GM12891 (cell line): ENCODE results near the gene ERFL.
A peak's percentile ranks its signal among the peaks of the same experiment; 100 is the strongest.

Experiments used
- DNase-seq: peaks from one replicate; pipeline ENCODE4 v3.0.0; 2011; ENCODE audit warnings: low spot score; ENCODE audit not compliant: insufficient read length
- FAIRE-seq: peaks from 2 replicates; lab custom pipeline; 2011; peaks lifted over from hg19 to GRCh38; lab: Jason Lieb, UNC
- PAX5 ChIP-seq: IDR thresholded peaks from 2 replicates; pipeline ENCODE4 v1.6.1; 2011; ENCODE audit warnings: low read length, moderate library complexity, mild to moderate bottlenecking; ENCODE audit not compliant: insufficient read depth, severe bottlenecking
- POLR2A ChIP-seq: IDR thresholded peaks from 2 replicates; pipeline ENCODE4 v1.6.1; 2011; ENCODE audit warnings: low read depth, low read length, control low read depth
- POLR2AphosphoS5 ChIP-seq: IDR thresholded peaks from 2 replicates; pipeline ENCODE4 v1.6.1; 2011; ENCODE audit warnings: low read depth, low read length, control low read depth
- POU2F2 ChIP-seq: IDR thresholded peaks from 2 replicates; pipeline ENCODE4 v1.6.1; 2011; ENCODE audit warnings: low read depth, mild to moderate bottlenecking, control low read depth, low read length, moderate library complexity
- SPI1 ChIP-seq: IDR thresholded peaks from 2 replicates; pipeline ENCODE4 v1.6.1; 2011; ENCODE audit warnings: low read depth, low read length, control low read depth
- TAF1 ChIP-seq: IDR thresholded peaks from 2 replicates; pipeline ENCODE4 v1.6.1; 2011; ENCODE audit warnings: low read depth, low read length, control low read depth

Gene ERFL

DNA sequence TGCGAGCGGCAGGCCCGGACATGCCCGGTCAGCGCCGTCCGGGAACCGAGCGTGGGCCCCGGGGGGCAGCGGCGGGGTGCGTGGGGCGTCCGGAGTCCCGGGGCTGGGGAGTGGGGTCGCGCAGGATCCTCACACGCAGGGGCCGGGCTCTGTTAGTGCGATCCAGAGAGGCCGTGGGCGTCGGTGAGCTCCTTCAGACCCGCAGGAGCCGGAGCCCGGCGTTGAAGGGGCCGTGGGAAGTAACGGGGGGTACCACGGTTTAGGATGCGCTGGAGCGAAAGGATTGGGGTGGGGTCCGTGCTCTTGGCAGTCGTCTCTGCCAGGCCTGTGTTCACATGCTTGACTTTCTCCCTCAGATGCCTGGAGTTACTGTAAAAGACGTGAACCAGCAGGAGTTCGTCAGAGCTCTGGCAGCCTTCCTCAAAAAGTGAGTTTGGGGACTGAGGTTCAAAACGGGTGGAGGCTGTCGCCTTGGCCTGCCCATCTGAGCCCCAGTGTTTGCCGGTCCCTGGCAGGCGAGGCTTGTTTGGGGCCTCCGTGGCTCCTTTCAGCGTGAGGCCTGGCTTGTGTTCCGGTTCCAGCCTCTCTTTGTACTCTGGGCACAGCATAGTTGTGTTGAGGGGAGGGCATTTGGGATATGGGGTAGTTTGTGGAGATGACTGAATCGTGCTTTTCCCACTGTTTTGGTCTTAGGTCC is 67.7 kb downstream of the ERFL start:
- DNase-seq (no peak), FAIRE-seq (peak; percentile 47)
- TF ChIP-seq TAF1 (no peak; the same call in 1 of the 2 replicates), POLR2AphosphoS5 (peak; percentile 29), POU2F2 (no peak)

DNA sequence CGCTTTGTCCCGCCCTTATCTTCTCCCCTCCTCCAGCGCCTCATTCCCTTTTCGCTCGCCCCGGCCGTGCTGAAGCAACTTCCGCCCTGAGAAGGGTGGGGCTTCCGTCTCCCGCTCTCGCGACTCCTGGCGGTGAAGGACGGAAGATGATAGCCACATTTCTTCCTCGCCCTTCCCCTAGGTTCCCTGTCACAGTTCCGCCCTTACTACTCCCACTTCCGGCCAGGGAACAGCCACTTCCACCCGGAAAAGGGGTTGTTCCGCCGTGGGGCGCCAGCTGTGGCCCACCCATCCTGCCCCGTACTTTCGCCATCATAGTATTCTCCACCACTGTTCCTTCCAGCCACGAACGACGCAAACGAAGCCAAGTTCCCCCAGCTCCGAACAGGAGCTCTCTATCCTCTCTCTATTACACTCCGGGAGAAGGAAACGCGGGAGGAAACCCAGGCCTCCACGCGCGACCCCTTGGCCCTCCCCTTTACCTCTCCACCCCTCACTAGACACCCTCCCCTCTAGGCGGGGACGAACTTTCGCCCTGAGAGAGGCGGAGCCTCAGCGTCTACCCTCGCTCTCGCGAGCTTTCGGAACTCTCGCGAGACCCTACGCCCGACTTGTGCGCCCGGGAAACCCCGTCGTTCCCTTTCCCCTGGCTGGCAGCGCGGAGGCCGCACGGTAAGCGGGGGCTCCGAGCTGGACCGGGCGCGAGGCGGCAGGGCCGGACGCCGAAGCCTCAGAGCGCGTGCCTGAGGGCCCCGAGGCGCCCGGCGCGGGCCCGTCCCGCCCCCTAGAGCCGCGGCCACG is 68.4 kb downstream of the ERFL start, which contains the start of gene RPS19:
TSS of gene RPS19 (plus strand) at position 638 of the 801 bp plus-strand sequence. CDS start 520 bp downstream, outside the sequence.
- peak; percentile 99 for FAIRE-seq

DNA sequence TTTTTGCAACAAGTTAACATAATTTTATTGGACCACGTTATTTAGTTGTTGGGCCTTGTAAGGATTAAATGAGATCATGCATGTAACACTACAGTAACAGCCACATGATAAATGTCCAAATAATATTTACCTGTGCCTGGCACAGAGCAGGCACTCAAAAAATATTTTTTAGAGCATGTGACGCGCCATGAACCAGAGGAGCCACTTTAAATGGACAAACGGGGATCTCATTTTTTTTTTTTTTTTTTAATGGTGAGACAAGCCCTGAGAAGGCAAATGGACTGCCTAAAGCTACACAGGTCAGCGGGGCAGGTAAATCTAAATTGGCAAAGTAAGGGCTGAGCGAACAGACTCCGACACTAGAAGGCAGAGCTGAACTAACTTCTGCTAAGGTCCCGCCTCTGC is 69.0 kb downstream of the ERFL start:
- TF ChIP-seq SPI1 (no peak), PAX5 (no peak), POLR2A (no peak), POLR2AphosphoS5 (no peak), TAF1 (no peak), POU2F2 (no peak)
- no peak for DNase-seq
- FAIRE-seq: no peak

More for the DNA sequence above, 68.4 kb downstream of the ERFL start, which contains the start of gene RPS19:
- TF ChIP-seq SPI1: peak; percentile 75
- peak; percentile 96 for TF ChIP-seq TAF1
- TF ChIP-seq POU2F2: peak; percentile 56
- peak; percentile 98 for TF ChIP-seq POLR2AphosphoS5
- peak; percentile 89 for TF ChIP-seq POLR2A
- TF ChIP-seq PAX5: no peak
- DNase-seq: peak; percentile 93
